GM12878 (cell line): Measurements from ENCODE around the gene STAT5B. TPM values are rescaled to one million over a fixed set of nuclear protein-coding genes. Genes with fewer than 3 reads are reported as not detected.

Experiments
- ATAC-seq: fragments of 200-7000 bp; cut with Tn5 transposase; 3 replicates; pipeline ENCODE4 v1.9.1; 2020; ENCODE audit warnings: mild to moderate bottlenecking, moderate library complexity
- BruUV-seq: library from RNA; stranded (reverse); fragments of 400-500 nt; replicated peaks from 2 replicates; lab custom pipeline; 2021; lab: Mats Ljungman, UMichigan
- CTCF ChIA-PET: fragments of 300-600 bp; sonication (Branson Sonifier 250); formaldehyde crosslinking; extraction: SDS; loops from one replicate; lab custom pipeline; 2021; ENCODE audit warnings: inconsistent platforms; lab: Yijun Ruan, JAX
- POLR2A ChIA-PET: fragments of 350-600 bp; formaldehyde crosslinking; extraction: SDS; loops from one replicate; lab custom pipeline; 2021; ENCODE audit warnings: inconsistent platforms; lab: Charles Lee
- RAD21 ChIA-PET: fragments of 300-600 bp; sonication (Branson Sonifier 250); formaldehyde crosslinking; loops from one replicate; lab custom pipeline; 2023; ENCODE audit warnings: antibody characterized with exemption; ENCODE audit not compliant: unreplicated experiment; lab: Charles Lee
- SMC1A ChIA-PET: fragments of 300-600 bp; sonication (Branson Sonifier 250); formaldehyde crosslinking; loops from one replicate; lab custom pipeline; 2023; ENCODE audit not compliant: unreplicated experiment, uncharacterized antibody; lab: Charles Lee
- DNase-seq: peaks from one replicate; pipeline ENCODE4 v3.0.0-alpha.2; 2011; ENCODE audit warnings: low read depth, low spot score
- FAIRE-seq: peaks from 3 replicates; lab custom pipeline; 2011; peaks lifted over from hg19 to GRCh38; lab: Jason Lieb, UNC
- H2AFZ ChIP-seq: 2 replicates; pipeline ENCODE4 v1.6.0; 2011; ENCODE audit warnings: low read depth, low read length, control low read depth; ENCODE audit not compliant: control insufficient read depth
- H3K27ac ChIP-seq: 2 replicates; pipeline ENCODE4 v1.5.1; 2011; ENCODE audit warnings: control low read depth; ENCODE audit not compliant: control insufficient read depth, insufficient read depth
- H3K27me3 ChIP-seq, 2 experiments: replicated peaks in 1 of 2; 2 replicates each; pipeline versions ENCODE4 v1.6.0 to v1.6.1; 2011; ENCODE audit warnings: low read length in 1 of 2; ENCODE audit not compliant: control insufficient read depth in 2 of 2, insufficient read depth in 2 of 2
- H3K36me3 ChIP-seq, 2 experiments: 2 replicates each; pipeline ENCODE4 v1.5.1; 2011; ENCODE audit warnings: low read length in 1 of 2; ENCODE audit not compliant: control insufficient read depth in 2 of 2, insufficient read depth in 2 of 2
- H3K4me1 ChIP-seq: 2 replicates; pipeline ENCODE4 v1.6.1; 2011; ENCODE audit warnings: mild to moderate bottlenecking, low read length, moderate library complexity, mixed read lengths; ENCODE audit not compliant: control insufficient read depth, insufficient read depth
- H3K4me2 ChIP-seq: 2 replicates; pipeline ENCODE4 v1.6.0; 2011; ENCODE audit warnings: control low read depth; ENCODE audit not compliant: control insufficient read depth, insufficient read depth
- H3K4me3 ChIP-seq: fragments of 200-600 bp; sonication (generic); 2 replicates; pipeline ENCODE4 v1.5.1; 2016
- H3K79me2 ChIP-seq: 2 replicates; pipeline ENCODE4 v1.6.0; 2011; ENCODE audit warnings: low read length; ENCODE audit not compliant: control insufficient read depth, insufficient read depth
- H3K9ac ChIP-seq: 2 replicates; pipeline ENCODE4 v1.8.0; 2011; ENCODE audit warnings: low read length, control low read depth, mixed read lengths; ENCODE audit not compliant: control insufficient read depth, insufficient read depth
- H3K9me3 ChIP-seq: replicated peaks from 3 replicates; pipeline ENCODE4 v1.5.1; 2011; ENCODE audit warnings: mild to moderate bottlenecking, low read length; ENCODE audit not compliant: control insufficient read depth, insufficient read depth
- H4K20me1 ChIP-seq: 2 replicates; pipeline ENCODE4 v1.6.0; 2011; ENCODE audit not compliant: control insufficient read depth, insufficient read depth
- CHD4 ChIP-seq: fragments of 200-600 bp; sonication (generic); IDR thresholded peaks from 2 replicates; pipeline ENCODE4 v1.6.1; 2016; ENCODE audit warnings: mild to moderate bottlenecking
- HDAC2 ChIP-seq: fragments of 200-600 bp; sonication (generic); IDR thresholded peaks from 2 replicates; pipeline ENCODE4 v1.6.1; 2017
- HDAC6 ChIP-seq: fragments of 200-600 bp; sonication (generic); IDR thresholded peaks from one replicate; pipeline ENCODE4 v1.8.0; 2017; ENCODE audit warnings: antibody characterized with exemption; ENCODE audit not compliant: unreplicated experiment
- RCOR1 ChIP-seq: conservative IDR thresholded peaks from 2 replicates; pipeline ENCODE4 v1.6.1; 2012; ENCODE audit warnings: low read depth, low read length, improper control_type of control experiment
- TCF7 ChIP-seq: IDR thresholded peaks from 2 replicates; pipeline ENCODE4 v1.6.1; 2014; ENCODE audit warnings: antibody characterized with exemption, borderline replicate concordance
- WGBS: methylation state at CpG from one replicate; pipeline ENCODE4 v1.1.6; 2016; ENCODE audit warnings: low lambda C conversion rate; ENCODE audit not compliant: insufficient replicate concordance, insufficient coverage; ENCODE audit errors: missing lambda C conversion rate; 5-methylcytosine and 5-hydroxymethylcytosine counted together
- in situ Hi-C: fragments of 300-500 bp; cut with MboI; formaldehyde crosslinking; loops from 9 replicates; pipeline ENCODE4 v1.14.3; 2018; ENCODE audit warnings: mixed read lengths
- intact Hi-C: fragments of 100-400 bp; cut with micrococcal nuclease; formaldehyde crosslinking; loops from one replicate; pipeline ENCODE4 v1.14.2; 2022; ENCODE audit not compliant: unreplicated experiment
- polyA plus RNA-seq, 11 experiments: library from polyadenylated mRNA; depleted of rRNA in 4 of 11; unstranded in 6 of 11; stranded (reverse) in 5 of 11; fragments of >200 nt; fragmentation: Nextera tagmentation in 4 of 11; fragmentation: Illumina TruSeq in 1 of 11; extraction: Ambion mirVana in 4 of 11; extraction: Trizol in 1 of 11; gene quantifications; 1 replicate in 1 of 11; 2 replicates in 10 of 11; pipeline versions ENCODE4 v1.2.1 to v1.2.3, GENCODE V29; 2011 to 2016; ENCODE audit warnings: inconsistent platforms in 2 of 11, missing spikeins in 2 of 11, low read depth in 1 of 11
- total RNA-seq, 4 experiments: library from RNA; depleted of rRNA in 3 of 4; stranded (reverse); fragments of >200 nt in 3 of 4; fragmentation: Illumina TruSeq in 1 of 4; extraction: Trizol in 1 of 4; gene quantifications; 2 replicates each; pipeline versions ENCODE4 v1.2.1 to v1.2.3, GENCODE V29; 2013 to 2021
- TF ChIP-seq, protein P1 (sequence below): fragments of 450-650 bp; IDR thresholded peaks from 2 replicates; pipeline ENCODE4 v1.6.1; 2017; ENCODE audit warnings: mild to moderate bottlenecking, moderate library complexity
- TF ChIP-seq, protein P2 (sequence below): fragments of 450-650 bp; IDR thresholded peaks from 2 replicates; pipeline ENCODE4 v1.6.1; 2016; ENCODE audit warnings: mild to moderate bottlenecking

The STAT5B gene
- total and polyA plus RNA-seq, 10 of the 15 experiments (the other 5 are each of a cell fraction or from before 2014, with no cell fraction given), result 11.0 to 69.6 (median 46.7) TPM

DNA sequence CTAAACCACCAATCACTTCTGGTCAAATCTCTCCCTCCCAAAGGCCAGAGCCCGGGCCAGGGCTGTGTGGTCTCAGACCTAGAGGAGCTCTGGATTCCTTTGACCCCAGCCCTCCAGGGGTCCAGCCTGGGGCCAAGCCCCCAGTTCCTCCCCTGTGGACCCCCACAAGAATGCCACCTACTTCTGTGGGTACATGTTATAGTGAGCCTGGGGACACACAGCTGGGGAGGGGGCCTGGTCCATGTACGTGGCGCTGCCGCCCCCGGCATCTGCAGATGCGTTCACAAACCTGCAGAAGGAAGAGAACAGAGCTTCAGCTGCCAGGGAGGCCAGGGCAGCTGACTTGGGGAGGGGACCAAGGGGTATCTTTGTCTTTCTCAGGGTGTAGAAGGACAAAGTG lies 74.0 kb downstream of the STAT5B start:
- H3K27ac ChIP-seq, result no peak overlapping the region
- no peaks in the 10 kb centered on the region for H3K9me3 ChIP-seq
- intact Hi-C loops (no loop called here), in situ Hi-C loops (no loop called here)
- ChIA-PET SMC1A (interaction anchor here (0.9 kb wide), 1 partner anchor 204 kb away, joined by 3 read pairs; no protein-coding TSS in a partner anchor), POLR2A (no interaction called here), CTCF (interaction anchor here (0.6 kb wide), 1 partner anchor 23 kb away, joined by 3 read pairs; no protein-coding TSS in a partner anchor), RAD21 (no interaction called here)
- DNase-seq (no peak), ATAC-seq (no peak), FAIRE-seq (no peak)
- H3K36me3 ChIP-seq, result peaks cover 5 to 26% of the 10 kb centered on the region in 2 experiments; a peak in 3 of 4 replicates
- no peak overlapping the region for H3K4me3 ChIP-seq
- no peak overlapping the region for H2AFZ ChIP-seq
- TF ChIP-seq, protein P1, sequence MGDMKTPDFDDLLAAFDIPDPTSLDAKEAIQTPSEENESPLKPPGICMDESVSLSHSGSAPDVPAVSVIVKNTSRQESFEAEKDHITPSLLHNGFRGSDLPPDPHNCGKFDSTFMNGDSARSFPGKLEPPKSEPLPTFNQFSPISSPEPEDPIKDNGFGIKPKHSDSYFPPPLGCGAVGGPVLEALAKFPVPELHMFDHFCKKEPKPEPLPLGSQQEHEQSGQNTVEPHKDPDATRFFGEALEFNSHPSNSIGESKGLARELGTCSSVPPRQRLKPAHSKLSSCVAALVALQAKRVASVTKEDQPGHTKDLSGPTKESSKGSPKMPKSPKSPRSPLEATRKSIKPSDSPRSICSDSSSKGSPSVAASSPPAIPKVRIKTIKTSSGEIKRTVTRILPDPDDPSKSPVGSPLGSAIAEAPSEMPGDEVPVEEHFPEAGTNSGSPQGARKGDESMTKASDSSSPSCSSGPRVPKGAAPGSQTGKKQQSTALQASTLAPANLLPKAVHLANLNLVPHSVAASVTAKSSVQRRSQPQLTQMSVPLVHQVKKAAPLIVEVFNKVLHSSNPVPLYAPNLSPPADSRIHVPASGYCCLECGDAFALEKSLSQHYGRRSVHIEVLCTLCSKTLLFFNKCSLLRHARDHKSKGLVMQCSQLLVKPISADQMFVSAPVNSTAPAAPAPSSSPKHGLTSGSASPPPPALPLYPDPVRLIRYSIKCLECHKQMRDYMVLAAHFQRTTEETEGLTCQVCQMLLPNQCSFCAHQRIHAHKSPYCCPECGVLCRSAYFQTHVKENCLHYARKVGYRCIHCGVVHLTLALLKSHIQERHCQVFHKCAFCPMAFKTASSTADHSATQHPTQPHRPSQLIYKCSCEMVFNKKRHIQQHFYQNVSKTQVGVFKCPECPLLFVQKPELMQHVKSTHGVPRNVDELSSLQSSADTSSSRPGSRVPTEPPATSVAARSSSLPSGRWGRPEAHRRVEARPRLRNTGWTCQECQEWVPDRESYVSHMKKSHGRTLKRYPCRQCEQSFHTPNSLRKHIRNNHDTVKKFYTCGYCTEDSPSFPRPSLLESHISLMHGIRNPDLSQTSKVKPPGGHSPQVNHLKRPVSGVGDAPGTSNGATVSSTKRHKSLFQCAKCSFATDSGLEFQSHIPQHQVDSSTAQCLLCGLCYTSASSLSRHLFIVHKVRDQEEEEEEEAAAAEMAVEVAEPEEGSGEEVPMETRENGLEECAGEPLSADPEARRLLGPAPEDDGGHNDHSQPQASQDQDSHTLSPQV, result no peak
- TF ChIP-seq HDAC2, result no peak
- no peak for TF ChIP-seq TCF7
- TF ChIP-seq, protein P2, sequence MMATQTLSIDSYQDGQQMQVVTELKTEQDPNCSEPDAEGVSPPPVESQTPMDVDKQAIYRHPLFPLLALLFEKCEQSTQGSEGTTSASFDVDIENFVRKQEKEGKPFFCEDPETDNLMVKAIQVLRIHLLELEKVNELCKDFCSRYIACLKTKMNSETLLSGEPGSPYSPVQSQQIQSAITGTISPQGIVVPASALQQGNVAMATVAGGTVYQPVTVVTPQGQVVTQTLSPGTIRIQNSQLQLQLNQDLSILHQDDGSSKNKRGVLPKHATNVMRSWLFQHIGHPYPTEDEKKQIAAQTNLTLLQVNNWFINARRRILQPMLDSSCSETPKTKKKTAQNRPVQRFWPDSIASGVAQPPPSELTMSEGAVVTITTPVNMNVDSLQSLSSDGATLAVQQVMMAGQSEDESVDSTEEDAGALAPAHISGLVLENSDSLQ, result no peak
- no peak for TF ChIP-seq HDAC6
- no peak for TF ChIP-seq RCOR1
- no peak for TF ChIP-seq CHD4
- H3K9ac ChIP-seq, result no peak overlapping the region
- H3K4me1 ChIP-seq, result no peaks in the 10 kb centered on the region; the same call in 1 of the 2 replicates
- no TSS peak for BruUV-seq
- H3K4me2 ChIP-seq, result no peak overlapping the region
- no peaks in the 10 kb centered on the region for H4K20me1 ChIP-seq
- WGBS, result 96% methylated on average over 6 of the region's 6 CpGs
- no peaks in the 10 kb centered on the region for H3K79me2 ChIP-seq
- no peaks in the 10 kb centered on the region for H3K27me3 ChIP-seq
